SH-SY5Y (cell line): Measurements from ENCODE around the gene PDZD2.

Source experiments
- GATA2 ChIP-seq: IDR thresholded peaks from 2 replicates; pipeline ENCODE4 v1.6.1; 2011; ENCODE audit warnings: mild to moderate bottlenecking, low read depth, low read length
- GATA3 ChIP-seq: IDR thresholded peaks from 2 replicates; pipeline ENCODE4 v1.6.1; 2011; ENCODE audit warnings: low read depth, mild to moderate bottlenecking, low read length, moderate library complexity

GRCh38 chr5:32144378-32145207 is 505.7 kb downstream of the PDZD2 start:
- TF ChIP-seq GATA3 (no peak), GATA2 (no peak)
